ENCODE data around the gene DNM1.

The DNM1 gene

GRCh38 chr9:128206484-128206883 is 3.3 kb downstream of the DNM1 start:
- no peak for DNase-seq

DNA sequence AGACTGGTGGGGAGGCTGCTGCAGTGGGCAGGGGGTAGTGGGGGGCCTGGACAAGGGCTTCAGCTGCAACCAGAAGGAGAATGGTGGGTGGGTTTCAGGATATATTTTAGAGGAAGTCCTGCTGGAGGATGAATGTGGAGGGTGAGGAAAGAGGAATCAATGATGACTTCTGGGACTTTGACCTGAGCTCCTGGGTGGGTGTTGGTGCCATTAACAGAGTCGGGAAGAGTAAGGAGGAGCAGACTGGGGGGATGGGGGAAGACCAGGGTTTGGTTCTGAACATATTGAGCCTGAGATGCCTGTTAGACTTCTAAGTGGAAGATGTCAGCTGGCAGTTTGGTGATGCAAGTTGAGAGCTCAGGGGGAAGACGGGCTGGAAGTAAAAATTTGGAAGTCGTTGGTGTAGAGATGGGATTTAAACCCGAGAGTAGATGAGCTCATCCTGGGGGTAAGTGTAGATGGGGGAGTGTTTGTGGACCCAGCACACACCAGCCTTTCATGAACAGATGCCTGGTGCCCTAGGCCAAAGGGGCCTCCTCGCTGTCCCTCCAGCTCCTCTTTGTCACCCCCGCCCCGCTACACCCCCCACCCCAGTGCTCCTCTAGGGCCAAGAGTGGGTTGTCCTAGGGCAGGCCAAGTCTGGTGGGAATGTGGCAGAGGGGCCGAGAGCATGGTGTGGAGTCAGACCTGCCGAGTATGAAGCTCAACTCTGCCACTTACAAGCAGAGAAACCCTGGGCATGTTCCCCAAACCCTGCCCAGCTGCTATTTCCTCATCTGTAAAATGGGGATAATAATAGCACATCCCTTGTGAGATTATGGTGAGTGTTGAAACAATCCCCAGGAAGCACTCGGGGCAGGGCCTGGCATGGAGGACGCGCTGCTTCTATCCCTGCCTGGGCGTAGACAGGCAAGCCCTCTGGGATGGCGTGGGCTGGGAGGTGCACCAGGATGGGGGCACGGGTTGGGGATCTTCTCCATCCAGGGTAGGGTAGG is 4.0 kb downstream of the DNM1 start:
- DNase-seq, result no peak

DNA sequence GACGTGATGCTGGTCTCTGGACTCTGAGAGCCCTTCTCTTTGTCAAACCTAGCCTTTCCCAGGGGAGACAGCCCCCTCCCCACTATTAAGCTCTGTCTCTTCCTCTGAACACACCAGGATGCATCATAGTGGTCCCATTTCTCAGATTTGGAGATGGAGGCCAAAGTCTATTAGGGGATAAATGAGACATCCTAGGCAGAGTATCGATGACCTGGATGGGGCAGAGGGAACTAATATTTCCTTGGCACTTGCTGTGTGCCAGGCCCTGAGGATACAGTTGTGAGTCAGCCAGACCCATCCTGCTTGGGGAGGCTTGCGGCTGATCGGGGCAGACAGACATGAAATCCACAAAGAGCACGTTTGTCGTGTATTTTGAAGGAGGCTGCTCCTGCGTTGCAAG is 5.2 kb downstream of the DNM1 start:
- no peak for DNase-seq

- no peak for DNase-seq
These were observed 5.9 kb downstream of the DNM1 start for GRCh38 chr9:128208946-128209669.

DNA sequence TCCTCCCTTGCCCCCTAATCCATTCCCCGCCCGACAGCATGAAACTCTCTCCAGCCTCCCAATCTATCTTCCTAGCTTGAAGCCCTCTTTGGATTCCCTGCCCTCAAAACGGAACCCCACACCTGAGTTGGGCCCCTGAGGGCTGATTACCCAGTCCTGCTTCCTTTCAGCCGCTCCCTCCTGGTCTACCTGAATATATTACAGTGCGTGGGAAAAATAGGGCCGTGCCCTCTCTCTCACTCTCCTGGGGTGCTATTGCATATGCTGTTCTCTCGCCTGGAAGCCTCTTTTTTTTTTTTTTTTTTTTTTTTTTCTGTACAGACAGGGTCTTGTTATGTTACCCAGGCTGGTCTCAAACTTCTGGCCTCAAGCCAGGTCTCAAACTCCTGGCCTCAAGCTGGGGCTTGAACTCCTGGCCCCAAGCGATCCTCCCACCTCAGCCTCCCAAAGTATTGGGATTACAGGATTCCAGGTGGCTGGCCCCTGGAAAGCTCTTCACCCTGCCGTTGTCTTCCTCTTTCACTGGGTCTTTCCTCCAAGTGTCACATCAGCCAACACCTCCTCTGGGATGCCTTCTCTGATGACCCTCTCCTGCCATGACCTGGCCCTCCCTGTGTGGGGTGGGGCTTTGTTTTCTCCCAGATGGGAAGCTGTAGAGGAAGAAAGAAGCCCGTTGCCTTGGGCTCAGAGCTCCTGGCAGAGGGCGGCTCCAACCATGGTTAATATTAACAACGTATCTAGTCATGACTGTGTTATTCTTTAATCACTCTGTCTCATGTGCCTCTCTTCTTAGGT is 8.2 kb downstream of the DNM1 start:
- no peak for DNase-seq

- no peak for DNase-seq
These were observed 8.8 kb downstream of the DNM1 start for GRCh38 chr9:128211981-128212281.

- no peak for DNase-seq
These were observed 10.7 kb downstream of the DNM1 start for GRCh38 chr9:128213746-128214497.

- peak; percentile 17 for DNase-seq
These were observed 11.7 kb downstream of the DNM1 start for GRCh38 chr9:128214571-128215490.

- DNase-seq, result no peak
These were observed 12.6 kb downstream of the DNM1 start for GRCh38 chr9:128215491-128216409.

DNA sequence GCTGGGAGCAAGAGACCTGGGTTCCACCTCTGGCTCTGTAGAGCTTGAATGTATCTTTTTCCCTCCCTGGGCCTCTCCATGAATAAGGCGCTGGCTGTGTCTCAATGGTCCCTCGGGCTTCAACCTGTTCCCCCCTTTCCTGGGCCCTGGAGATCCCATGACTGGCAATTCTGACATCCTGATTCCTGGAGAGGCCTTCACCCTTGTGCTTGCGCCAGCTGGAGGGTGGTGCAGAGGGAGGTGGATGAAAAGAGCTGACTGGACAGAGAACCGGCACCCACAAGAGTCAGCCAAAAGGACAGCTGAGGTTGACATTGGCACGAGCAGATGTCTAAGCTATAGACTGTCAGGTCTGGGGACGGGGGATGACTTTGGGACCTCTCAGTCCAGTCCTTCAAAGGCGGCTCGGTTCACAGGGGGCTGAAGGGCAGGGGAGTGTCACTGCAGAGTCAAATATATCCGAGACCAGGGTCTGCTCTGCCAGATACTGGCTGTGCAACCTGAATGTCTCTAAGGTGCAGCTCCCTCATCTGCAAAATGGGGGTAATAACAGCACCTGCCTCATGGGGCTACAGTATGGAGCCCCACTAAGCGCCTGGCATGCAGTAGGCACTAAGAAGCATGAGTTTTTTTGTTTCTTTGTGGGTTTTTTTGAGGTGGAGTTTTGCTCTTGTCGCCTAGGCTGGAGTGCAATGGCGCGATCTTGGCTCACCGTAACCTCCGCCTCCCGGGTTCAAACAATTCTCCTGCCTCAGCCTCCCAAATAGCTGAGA is 13.8 kb downstream of the DNM1 start:
- DNase-seq, result no peak

GRCh38 chr9:128218172-128218517 is 15.0 kb downstream of the DNM1 start:
- no peak for DNase-seq

- no peak for DNase-seq
These were observed 15.6 kb downstream of the DNM1 start for GRCh38 chr9:128218518-128219389.

GRCh38 chr9:128219831-128220230 is 16.7 kb downstream of the DNM1 start:
- no peak for DNase-seq

DNA sequence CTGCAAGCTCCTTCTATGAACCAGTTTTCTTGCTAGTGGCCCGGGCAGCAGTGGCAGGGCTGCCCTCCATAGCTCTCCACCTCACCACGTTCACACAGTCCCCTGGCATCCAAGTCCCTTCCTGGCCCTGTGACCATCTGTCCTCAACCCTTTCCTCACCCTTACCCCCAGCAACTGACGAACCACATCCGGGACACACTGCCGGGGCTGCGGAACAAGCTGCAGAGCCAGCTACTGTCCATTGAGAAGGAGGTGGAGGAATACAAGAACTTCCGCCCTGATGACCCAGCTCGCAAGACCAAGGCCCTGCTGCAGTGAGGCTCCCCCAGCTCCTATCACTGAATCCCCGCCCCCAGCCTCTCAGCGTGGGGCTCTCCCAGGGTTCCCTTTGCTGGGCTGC is 18.8 kb downstream of the DNM1 start:
- no peak for DNase-seq

DNA sequence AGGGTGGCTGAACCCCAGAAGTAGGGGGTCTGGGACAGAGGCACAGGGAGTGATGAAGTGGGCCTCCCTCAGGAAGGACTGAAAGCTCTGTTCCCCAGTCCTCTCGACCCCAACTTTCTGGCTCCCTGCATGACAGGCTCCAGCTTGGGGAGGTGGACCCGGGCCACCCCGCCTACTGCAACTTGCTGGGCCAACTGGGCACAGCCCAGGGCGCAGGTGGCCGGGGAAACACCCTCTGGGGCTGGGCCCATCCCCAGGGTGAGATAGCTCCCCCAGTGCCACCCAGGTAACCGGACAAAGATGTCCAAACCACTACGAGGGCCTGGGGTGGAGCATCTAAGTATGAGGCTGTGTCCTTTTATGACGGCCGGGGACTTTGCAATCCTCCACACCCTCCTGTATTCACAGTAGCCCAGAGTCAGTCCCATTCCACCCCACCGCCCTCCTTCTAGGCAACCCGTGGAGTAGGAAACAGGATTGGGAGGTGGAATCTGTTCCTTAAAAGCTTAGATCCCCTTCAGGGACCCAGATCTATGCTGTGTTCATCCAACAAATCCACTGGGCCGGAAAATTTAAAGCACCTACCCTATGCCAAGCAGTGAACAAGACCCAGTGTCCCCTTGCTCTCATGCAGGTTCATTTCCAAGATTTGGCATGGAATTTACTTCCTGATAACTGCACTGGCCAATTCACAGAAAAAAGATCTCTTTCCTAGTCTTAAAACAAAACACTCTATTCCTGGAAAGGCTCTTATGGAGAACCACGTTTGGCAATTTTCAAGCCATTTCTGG is 19.9 kb downstream of the DNM1 start:
- DNase-seq, result no peak

- no peak for DNase-seq
These were observed 21.7 kb downstream of the DNM1 start for GRCh38 chr9:128224877-128225276.

DNA sequence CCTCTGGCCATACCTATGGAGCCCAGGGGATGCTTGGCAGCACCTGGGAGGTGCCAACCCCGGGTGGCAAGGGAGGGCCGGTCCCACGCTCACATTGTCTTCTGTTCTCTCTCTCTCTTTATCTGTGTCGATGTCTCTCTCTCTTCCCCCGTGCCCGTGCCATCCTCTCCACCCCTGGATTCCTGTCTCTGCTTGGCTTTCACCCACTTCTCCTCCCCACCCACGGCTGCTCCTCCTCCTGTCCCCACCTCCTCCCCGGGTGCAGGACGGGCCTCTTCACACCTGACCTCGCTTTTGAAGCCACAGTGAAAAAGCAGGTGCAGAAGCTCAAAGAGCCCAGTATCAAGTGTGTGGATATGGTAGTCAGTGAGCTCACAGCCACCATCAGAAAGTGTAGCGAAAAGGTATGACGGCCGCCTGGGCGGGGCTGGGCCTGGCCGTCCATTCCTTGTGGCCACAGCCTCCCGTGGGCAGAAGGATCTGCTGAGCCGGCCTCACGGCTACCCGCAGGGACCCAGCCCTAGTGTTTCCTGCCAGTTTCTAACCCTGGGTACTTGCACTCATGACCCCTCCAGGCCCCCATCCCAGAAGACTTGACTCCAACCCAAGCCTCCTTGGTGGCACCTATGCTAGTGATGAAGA is 22.7 kb downstream of the DNM1 start:
- DNase-seq, result no peak
